Epithelial cell of esophagus (primary cell): ENCODE data around the gene BNC2.

ENCODE experiments used
- DNase-seq: peaks from one replicate; pipeline ENCODE4 v3.0.0; 2010; ENCODE audit warnings: low read depth
- H3K4me3 ChIP-seq: 2 replicates; pipeline ENCODE4 v1.5.1; 2011; ENCODE audit warnings: mild to moderate bottlenecking, low read length, control low read depth
- CTCF ChIP-seq: IDR thresholded peaks from 2 replicates; pipeline ENCODE4 v1.5.1; 2011; ENCODE audit warnings: low read depth, mild to moderate bottlenecking, low read length, control low read depth, inconsistent platforms; ENCODE audit not compliant: insufficient read depth; ENCODE audit errors: missing control alignments

The BNC2 gene

GRCh38 chr9:16552252-16552651 is 318.2 kb downstream of the BNC2 start:
- no peak for TF ChIP-seq CTCF
- no peak for DNase-seq

GRCh38 chr9:16551692-16552091 is 318.8 kb downstream of the BNC2 start:
- DNase-seq = peak; percentile 26
- TF ChIP-seq CTCF = no peak
- no peak overlapping the region for H3K4me3 ChIP-seq

More at GRCh38 chr9:16552252-16552651, 318.2 kb downstream of the BNC2 start:
- no peak overlapping the region for H3K4me3 ChIP-seq

GRCh38 chr9:16545639-16546038 is 324.8 kb downstream of the BNC2 start:
- no peak for DNase-seq
- no peak overlapping the region for H3K4me3 ChIP-seq
- no peak for TF ChIP-seq CTCF

GRCh38 chr9:16544842-16545241 is 325.6 kb downstream of the BNC2 start:
- no peak for DNase-seq
- no peak overlapping the region for H3K4me3 ChIP-seq
- TF ChIP-seq CTCF = no peak

GRCh38 chr9:16543686-16544085 is 326.8 kb downstream of the BNC2 start:
- no peak overlapping the region for H3K4me3 ChIP-seq
- no peak for DNase-seq
- no peak for TF ChIP-seq CTCF

GRCh38 chr9:16543225-16543624 is 327.2 kb downstream of the BNC2 start:
- no peak overlapping the region for H3K4me3 ChIP-seq
- no peak for DNase-seq
- TF ChIP-seq CTCF = no peak

- no peak overlapping the region for H3K4me3 ChIP-seq
- DNase-seq = no peak
- TF ChIP-seq CTCF = no peak
Observed at GRCh38 chr9:16542290-16542689, 328.2 kb downstream of the BNC2 start.
